WTC11 (cell line): ENCODE data around the gene VANGL1. TPM values are rescaled to one million over a fixed set of nuclear protein-coding genes. Genes with fewer than 3 reads are reported as not detected.

ENCODE experiments used
- ATAC-seq: fragments of 200-7000 bp; cut with Tn5 transposase; 2 replicates; pipeline ENCODE4 v1.10.0; 2021; ENCODE audit warnings: mild to moderate bottlenecking, moderate library complexity
- CTCF ChIA-PET: fragments of 300-600 bp; sonication (Branson Sonifier 250); formaldehyde crosslinking; loops from one replicate; lab custom pipeline; 2021; ENCODE audit warnings: antibody characterized with exemption; lab: Charles Lee
- POLR2A ChIA-PET: fragments of 350-600 bp; sonication (Branson Sonifier 250); formaldehyde crosslinking; loops from one replicate; lab custom pipeline; 2021; ENCODE audit warnings: antibody characterized with exemption; lab: Charles Lee
- DNase-seq: peaks from one replicate; pipeline ENCODE4 v3.0.0; 2021; ENCODE audit warnings: low spot score
- H3K27ac Mint-ChIP-seq: 2 replicates; pipeline ENCODE4 v1.8.0; 2021; ENCODE audit warnings: mixed read lengths
- H3K27me3 Mint-ChIP-seq: 2 replicates; pipeline ENCODE4 v1.8.0; 2021; ENCODE audit warnings: low read depth, mild to moderate bottlenecking, moderate library complexity, mixed read lengths
- H3K36me3 Mint-ChIP-seq: 2 replicates; pipeline ENCODE4 v1.8.0; 2021; ENCODE audit warnings: mixed read lengths
- H3K4me1 Mint-ChIP-seq: 2 replicates; pipeline ENCODE4 v1.8.0; 2022; ENCODE audit warnings: mixed read lengths
- H3K4me3 Mint-ChIP-seq: 2 replicates; pipeline ENCODE4 v1.8.0; 2021; ENCODE audit warnings: mild to moderate bottlenecking, moderate library complexity, mixed read lengths
- H3K9me3 Mint-ChIP-seq: 2 replicates; pipeline ENCODE4 v1.8.0; 2021; ENCODE audit warnings: mixed read lengths
- GRHL2 ChIP-seq: fragments of 250-450 bp; sonication (Bioruptor Pico); IDR thresholded peaks from 2 replicates; pipeline ENCODE4 v1.8.0; 2022; ENCODE audit warnings: mild to moderate bottlenecking, moderate library complexity; ENCODE audit not compliant: insufficient replicate concordance, severe bottlenecking
- PRRX2 ChIP-seq: fragments of 250-450 bp; sonication (Bioruptor Pico); IDR thresholded peaks from 2 replicates; pipeline ENCODE4 v1.8.0; 2021; ENCODE audit warnings: mild to moderate bottlenecking
- RELA ChIP-seq: sonication (generic); formaldehyde crosslinking; IDR thresholded peaks from 2 replicates; pipeline ENCODE4 v1.8.1; 2022; ENCODE audit warnings: missing genetic modification reagents, mild to moderate bottlenecking, borderline replicate concordance
- SMAD3 ChIP-seq: sonication (generic); formaldehyde crosslinking; IDR thresholded peaks from 2 replicates; pipeline ENCODE4 v1.8.0; 2022; ENCODE audit warnings: missing genetic modification reagents, mild to moderate bottlenecking, borderline replicate concordance
- SOX15 ChIP-seq: fragments of 250-450 bp; sonication (Bioruptor Pico); IDR thresholded peaks from 2 replicates; pipeline ENCODE4 v1.9.0; 2021; ENCODE audit warnings: mild to moderate bottlenecking
- TP53 ChIP-seq: sonication (generic); formaldehyde crosslinking; IDR thresholded peaks from 2 replicates; pipeline ENCODE4 v1.8.1; 2023; ENCODE audit warnings: mild to moderate bottlenecking, missing genetic modification reagents
- ZNF263 ChIP-seq: sonication (generic); formaldehyde crosslinking; IDR thresholded peaks from 2 replicates; pipeline ENCODE4 v1.8.1; 2022; ENCODE audit warnings: low read depth, mild to moderate bottlenecking, moderate library complexity, missing genetic modification reagents
- ZNF317 ChIP-seq: sonication (generic); formaldehyde crosslinking; IDR thresholded peaks from 2 replicates; pipeline ENCODE4 v1.8.1; 2023; ENCODE audit warnings: low read depth, mild to moderate bottlenecking, moderate library complexity, missing genetic modification reagents, borderline replicate concordance
- ZNF671 ChIP-seq: fragments of 250-450 bp; sonication (Bioruptor Pico); IDR thresholded peaks from 2 replicates; pipeline ENCODE4 v1.8.0; 2021; ENCODE audit warnings: mild to moderate bottlenecking
- total RNA-seq: library from RNA; stranded (reverse); gene quantifications from 3 replicates; pipeline ENCODE4 v1.2.3, GENCODE V29; 2021
- TF ChIP-seq, protein P1 (sequence below): sonication (generic); formaldehyde crosslinking; IDR thresholded peaks from 2 replicates; pipeline ENCODE4 v1.8.1; 2022; ENCODE audit warnings: low read depth, mild to moderate bottlenecking, moderate library complexity, missing genetic modification reagents, borderline replicate concordance
- TF ChIP-seq, protein P2 (sequence below): sonication (generic); formaldehyde crosslinking; conservative IDR thresholded peaks from 2 replicates; pipeline ENCODE4 v1.8.1; 2022; ENCODE audit warnings: mild to moderate bottlenecking, missing genetic modification reagents
- TF ChIP-seq, protein P3 (sequence below): fragments of 200-600 bp; IDR thresholded peaks from 2 replicates; pipeline ENCODE4 v1.8.0; 2022; ENCODE audit warnings: antibody characterized with exemption

Gene VANGL1
- total RNA-seq, 1 experiment from 2014 or later = 15.8 TPM

DNA sequence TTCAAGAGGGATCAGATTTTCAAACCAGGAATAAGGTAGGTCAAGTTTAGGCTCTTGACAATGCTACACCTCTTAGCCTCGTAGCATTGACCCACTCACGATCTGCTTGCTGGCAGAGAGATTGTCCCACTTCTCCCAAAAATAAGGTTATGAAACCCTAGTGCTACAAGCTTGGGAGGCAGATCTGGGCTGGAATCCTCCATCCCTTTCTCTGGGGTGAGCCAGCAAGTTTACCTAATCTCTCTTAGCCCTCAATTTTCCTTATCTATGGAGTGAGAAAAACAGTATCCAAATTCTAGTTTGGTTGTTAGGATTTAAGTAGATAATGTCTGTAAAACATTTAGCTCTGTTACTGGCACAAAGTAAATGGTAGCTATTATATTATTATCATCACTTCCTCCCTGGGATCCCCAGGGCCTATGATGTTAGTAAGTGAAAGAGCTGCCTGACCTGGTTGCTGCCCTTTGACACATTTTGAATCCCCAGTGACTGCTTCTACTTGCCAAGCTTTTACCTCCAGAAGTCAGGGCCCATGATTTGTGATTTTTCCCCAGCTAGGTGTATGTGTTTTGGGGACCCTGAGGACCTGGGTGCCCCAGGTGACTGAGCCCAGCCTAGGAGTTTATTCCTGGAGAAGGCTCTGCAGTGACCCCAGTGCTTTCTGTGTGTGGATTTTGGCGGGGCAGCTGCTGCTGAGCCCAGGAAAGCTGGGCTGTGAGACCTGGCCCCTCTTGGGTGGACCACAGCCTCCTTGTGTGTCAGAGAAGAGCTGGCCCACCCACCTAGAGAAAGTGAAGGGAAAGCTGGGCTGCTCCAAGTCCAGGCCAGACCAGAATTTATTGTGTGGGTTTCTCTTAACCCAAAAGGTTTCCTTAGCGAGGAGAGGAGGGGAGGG, 48.2 kb upstream of the VANGL1 start (continued):
- TF ChIP-seq, protein P1, sequence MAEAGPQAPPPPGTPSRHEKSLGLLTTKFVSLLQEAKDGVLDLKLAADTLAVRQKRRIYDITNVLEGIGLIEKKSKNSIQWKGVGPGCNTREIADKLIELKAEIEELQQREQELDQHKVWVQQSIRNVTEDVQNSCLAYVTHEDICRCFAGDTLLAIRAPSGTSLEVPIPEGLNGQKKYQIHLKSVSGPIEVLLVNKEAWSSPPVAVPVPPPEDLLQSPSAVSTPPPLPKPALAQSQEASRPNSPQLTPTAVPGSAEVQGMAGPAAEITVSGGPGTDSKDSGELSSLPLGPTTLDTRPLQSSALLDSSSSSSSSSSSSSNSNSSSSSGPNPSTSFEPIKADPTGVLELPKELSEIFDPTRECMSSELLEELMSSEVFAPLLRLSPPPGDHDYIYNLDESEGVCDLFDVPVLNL = no peak
- TF ChIP-seq, all 79 proteins: peak for 0

DNA sequence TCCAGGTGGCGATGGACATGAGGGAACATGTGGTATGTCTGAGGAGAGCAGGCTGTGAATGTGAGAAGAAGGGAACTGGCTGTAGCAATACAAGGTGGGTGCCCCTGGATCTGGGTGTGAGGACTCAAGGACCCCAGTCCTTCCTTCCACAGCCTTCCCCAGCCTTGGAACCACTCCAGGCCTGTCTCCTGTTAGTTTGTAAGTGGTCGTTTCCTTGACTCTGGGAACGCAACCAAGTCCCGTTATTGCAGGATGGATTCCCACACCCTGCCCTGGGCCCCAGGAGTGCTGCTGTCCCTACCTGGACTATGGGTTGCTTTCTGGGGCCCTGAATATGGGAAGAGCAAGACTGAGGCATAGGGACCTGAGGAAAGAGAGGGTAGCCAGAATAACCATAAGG, 47.2 kb upstream of the VANGL1 start:
- Mint-ChIP-seq H3K36me3 (peaks cover 24% of the 10 kb centered on the region), H3K27ac (no peak overlapping the region), H3K9me3 (peaks cover 31% of the 10 kb centered on the region), H3K27me3 (peaks cover 2% of the 10 kb centered on the region), H3K4me3 (no peak overlapping the region), H3K4me1 (peaks cover 3% of the 10 kb centered on the region)
- ATAC-seq = no peak
- TF ChIP-seq SOX15 (CRISPR knock-in tag) = no peak
- no peak for TF ChIP-seq SMAD3 (CRISPR knock-in tag)
- TF ChIP-seq, protein P2, sequence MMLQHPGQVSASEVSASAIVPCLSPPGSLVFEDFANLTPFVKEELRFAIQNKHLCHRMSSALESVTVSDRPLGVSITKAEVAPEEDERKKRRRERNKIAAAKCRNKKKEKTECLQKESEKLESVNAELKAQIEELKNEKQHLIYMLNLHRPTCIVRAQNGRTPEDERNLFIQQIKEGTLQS (CRISPR knock-in tag) = no peak
- no peak for TF ChIP-seq ZNF263 (CRISPR knock-in tag)
- no peak for TF ChIP-seq ZNF671
- no peak for DNase-seq
- POLR2A ChIA-PET = no interaction called here
- CTCF ChIA-PET = interaction anchor here (0.5 to 2.0 kb wide), 20 partner anchors 11 to 537 kb away, joined by 3 to 18 read pairs (median 6); partner anchors contain the start of gene NGF

DNA sequence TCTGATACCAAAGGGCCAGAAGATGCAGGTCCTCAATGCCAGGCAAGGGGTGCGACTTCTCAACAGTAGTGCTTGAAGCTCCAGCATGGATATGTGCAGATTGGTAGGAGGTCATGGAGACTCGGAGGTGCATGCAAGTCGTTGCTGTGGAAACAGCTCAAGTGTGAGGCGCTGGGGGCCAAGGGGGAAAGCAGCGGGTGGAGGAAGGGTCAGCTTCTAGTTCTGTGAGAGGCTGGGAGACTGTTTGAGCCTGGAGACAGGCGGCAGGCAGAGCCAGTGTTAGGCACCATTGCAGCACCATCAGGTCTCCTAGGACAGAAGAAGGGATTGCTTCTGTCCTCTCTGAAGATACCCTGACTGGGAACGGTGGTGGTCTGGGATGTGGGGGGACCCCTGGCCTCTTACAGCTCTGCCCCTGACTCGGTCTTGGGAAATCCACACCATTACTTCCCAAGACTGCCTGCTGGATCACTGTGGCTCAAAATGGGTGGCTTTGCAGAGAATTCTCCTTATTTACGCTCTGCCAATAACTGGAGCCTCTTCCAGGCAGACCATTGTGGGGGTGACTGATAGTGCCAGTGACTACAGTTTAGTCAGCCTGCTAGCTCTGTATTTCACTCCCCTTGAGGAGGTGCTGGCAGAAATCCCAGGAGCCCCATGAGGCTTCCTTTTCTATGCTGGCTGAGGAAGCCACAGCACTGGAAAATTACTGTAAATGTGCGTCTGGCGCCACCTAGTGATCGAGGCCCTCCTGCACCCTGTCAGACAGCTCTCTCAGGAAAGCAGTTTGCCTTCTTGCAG, 46.3 kb upstream of the VANGL1 start:
- peaks cover 16% of the 10 kb centered on the region for H3K36me3 Mint-ChIP-seq
- H3K27ac Mint-ChIP-seq = no peak overlapping the region
- H3K4me1 Mint-ChIP-seq = peaks cover 3% of the 10 kb centered on the region
- ChIA-PET CTCF (interaction anchor here (0.5 to 3.8 kb wide), 52 partner anchors 9 to 543 kb away, joined by 3 to 19 read pairs (median 4); partner anchors contain the start of gene NGF), POLR2A (no interaction called here)
- TF ChIP-seq GRHL2 (CRISPR knock-in tag) = no peak
- TF ChIP-seq, protein P3, sequence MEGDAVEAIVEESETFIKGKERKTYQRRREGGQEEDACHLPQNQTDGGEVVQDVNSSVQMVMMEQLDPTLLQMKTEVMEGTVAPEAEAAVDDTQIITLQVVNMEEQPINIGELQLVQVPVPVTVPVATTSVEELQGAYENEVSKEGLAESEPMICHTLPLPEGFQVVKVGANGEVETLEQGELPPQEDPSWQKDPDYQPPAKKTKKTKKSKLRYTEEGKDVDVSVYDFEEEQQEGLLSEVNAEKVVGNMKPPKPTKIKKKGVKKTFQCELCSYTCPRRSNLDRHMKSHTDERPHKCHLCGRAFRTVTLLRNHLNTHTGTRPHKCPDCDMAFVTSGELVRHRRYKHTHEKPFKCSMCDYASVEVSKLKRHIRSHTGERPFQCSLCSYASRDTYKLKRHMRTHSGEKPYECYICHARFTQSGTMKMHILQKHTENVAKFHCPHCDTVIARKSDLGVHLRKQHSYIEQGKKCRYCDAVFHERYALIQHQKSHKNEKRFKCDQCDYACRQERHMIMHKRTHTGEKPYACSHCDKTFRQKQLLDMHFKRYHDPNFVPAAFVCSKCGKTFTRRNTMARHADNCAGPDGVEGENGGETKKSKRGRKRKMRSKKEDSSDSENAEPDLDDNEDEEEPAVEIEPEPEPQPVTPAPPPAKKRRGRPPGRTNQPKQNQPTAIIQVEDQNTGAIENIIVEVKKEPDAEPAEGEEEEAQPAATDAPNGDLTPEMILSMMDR = peak; percentile 88
- no peak for TF ChIP-seq ZNF317 (CRISPR knock-in tag)
- TF ChIP-seq, all 79 proteins: peak for 1
- H3K4me3 Mint-ChIP-seq = no peak overlapping the region
- H3K27me3 Mint-ChIP-seq = peaks cover 2% of the 10 kb centered on the region
- H3K9me3 Mint-ChIP-seq = peaks cover 22% of the 10 kb centered on the region
- DNase-seq (peak; percentile 91), ATAC-seq (peak; percentile 97)

DNA sequence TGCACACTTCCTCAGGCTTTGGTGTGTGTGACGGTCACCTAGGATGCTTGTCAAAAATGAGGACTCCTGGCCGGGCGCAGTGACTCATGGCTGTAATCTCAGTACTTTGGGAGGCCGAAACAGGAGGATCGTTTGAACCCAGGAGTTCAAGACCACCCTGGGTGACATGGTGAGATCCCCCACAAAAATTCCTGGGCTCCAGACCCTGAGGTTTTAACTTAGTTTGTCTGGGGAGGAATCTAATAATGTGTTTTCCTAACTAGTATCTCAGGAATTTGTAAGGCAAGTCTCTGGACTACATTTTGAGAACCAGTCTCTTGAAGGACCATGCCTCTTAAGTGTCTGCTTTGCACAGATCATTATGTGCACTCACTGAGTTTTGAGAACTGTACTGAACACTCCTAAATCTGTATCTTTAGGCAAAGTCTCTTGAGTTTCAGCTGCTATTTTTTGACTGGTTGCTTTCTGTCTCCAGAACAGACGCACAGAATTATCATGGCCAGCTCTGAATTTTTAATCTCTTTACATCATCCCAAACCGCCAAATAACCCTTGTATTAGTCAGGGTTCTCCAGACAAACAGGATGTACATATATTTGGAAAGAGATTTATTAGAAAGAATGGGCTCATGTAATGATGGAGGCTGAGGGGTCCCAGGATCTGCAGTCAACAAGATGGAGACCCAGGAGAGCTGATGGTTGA, 45.5 kb upstream of the VANGL1 start:
- peaks cover 11% of the 10 kb centered on the region for H3K36me3 Mint-ChIP-seq
- CTCF ChIA-PET = interaction anchor here (0.7 to 3.8 kb wide), 39 partner anchors 9 to 543 kb away, joined by 3 to 19 read pairs (median 6); partner anchors contain the start of gene NGF
- TF ChIP-seq RELA (no peak), PRRX2 (no peak), TP53 (CRISPR knock-in tag) (no peak)
- TF ChIP-seq, protein P2 (CRISPR knock-in tag) = no peak
- TF ChIP-seq, all 79 proteins: peak for 0
- Mint-ChIP-seq H3K27ac (no peak overlapping the region), H3K4me3 (no peak overlapping the region), H3K4me1 (peaks cover 3% of the 10 kb centered on the region), H3K9me3 (peaks cover 22% of the 10 kb centered on the region), H3K27me3 (peaks cover 2% of the 10 kb centered on the region)
- ATAC-seq (no peak), DNase-seq (no peak)
- POLR2A ChIA-PET = no interaction called here
